GM12878 (cell line): ENCODE results near the gene BHLHA9. TPM values are rescaled to one million over a fixed set of nuclear protein-coding genes. Genes with fewer than 3 reads are reported as not detected.

Experiments used
- ATAC-seq: fragments of 200-7000 bp; cut with Tn5 transposase; 3 replicates; pipeline ENCODE4 v1.9.1; 2020; ENCODE audit warnings: mild to moderate bottlenecking, moderate library complexity
- Bru-seq: library from RNA; stranded (reverse); fragments of 400-500 nt; gene quantifications from one replicate; lab custom pipeline; 2021; lab: Mats Ljungman, UMichigan
- BruChase-seq, 2 experiments: library from RNA; stranded (reverse); fragments of 400-500 nt; gene quantifications; one replicate each; lab custom pipeline; 2021; lab: Mats Ljungman, UMichigan
- BruUV-seq: library from RNA; stranded (reverse); fragments of 400-500 nt; replicated peaks from 2 replicates; lab custom pipeline; 2021; lab: Mats Ljungman, UMichigan
- CTCF ChIA-PET: fragments of 300-600 bp; sonication (Branson Sonifier 250); formaldehyde crosslinking; extraction: SDS; loops from one replicate; lab custom pipeline; 2021; ENCODE audit warnings: inconsistent platforms; lab: Yijun Ruan, JAX
- POLR2A ChIA-PET: fragments of 350-600 bp; formaldehyde crosslinking; extraction: SDS; loops from one replicate; lab custom pipeline; 2021; ENCODE audit warnings: inconsistent platforms; lab: Charles Lee
- RAD21 ChIA-PET: fragments of 300-600 bp; sonication (Branson Sonifier 250); formaldehyde crosslinking; loops from one replicate; lab custom pipeline; 2023; ENCODE audit warnings: antibody characterized with exemption; ENCODE audit not compliant: unreplicated experiment; lab: Charles Lee
- SMC1A ChIA-PET: fragments of 300-600 bp; sonication (Branson Sonifier 250); formaldehyde crosslinking; loops from one replicate; lab custom pipeline; 2023; ENCODE audit not compliant: unreplicated experiment, uncharacterized antibody; lab: Charles Lee
- DNase-seq: peaks from one replicate; pipeline ENCODE4 v3.0.0-alpha.2; 2011; ENCODE audit warnings: low read depth, low spot score
- FAIRE-seq: peaks from 3 replicates; lab custom pipeline; 2011; peaks lifted over from hg19 to GRCh38; lab: Jason Lieb, UNC
- H2AFZ ChIP-seq: 2 replicates; pipeline ENCODE4 v1.6.0; 2011; ENCODE audit warnings: low read depth, low read length, control low read depth; ENCODE audit not compliant: control insufficient read depth
- H3K27ac ChIP-seq: 2 replicates; pipeline ENCODE4 v1.5.1; 2011; ENCODE audit warnings: control low read depth; ENCODE audit not compliant: control insufficient read depth, insufficient read depth
- H3K27me3 ChIP-seq, 2 experiments: replicated peaks in 1 of 2; 2 replicates each; pipeline versions ENCODE4 v1.6.0 to v1.6.1; 2011; ENCODE audit warnings: low read length in 1 of 2; ENCODE audit not compliant: control insufficient read depth in 2 of 2, insufficient read depth in 2 of 2
- H3K36me3 ChIP-seq, 2 experiments: 2 replicates each; pipeline ENCODE4 v1.5.1; 2011; ENCODE audit warnings: low read length in 1 of 2; ENCODE audit not compliant: control insufficient read depth in 2 of 2, insufficient read depth in 2 of 2
- H3K4me1 ChIP-seq: 2 replicates; pipeline ENCODE4 v1.6.1; 2011; ENCODE audit warnings: mild to moderate bottlenecking, low read length, moderate library complexity, mixed read lengths; ENCODE audit not compliant: control insufficient read depth, insufficient read depth
- H3K4me2 ChIP-seq: 2 replicates; pipeline ENCODE4 v1.6.0; 2011; ENCODE audit warnings: control low read depth; ENCODE audit not compliant: control insufficient read depth, insufficient read depth
- H3K4me3 ChIP-seq: fragments of 200-600 bp; sonication (generic); 2 replicates; pipeline ENCODE4 v1.5.1; 2016
- H3K79me2 ChIP-seq: 2 replicates; pipeline ENCODE4 v1.6.0; 2011; ENCODE audit warnings: low read length; ENCODE audit not compliant: control insufficient read depth, insufficient read depth
- H3K9ac ChIP-seq: 2 replicates; pipeline ENCODE4 v1.8.0; 2011; ENCODE audit warnings: low read length, control low read depth, mixed read lengths; ENCODE audit not compliant: control insufficient read depth, insufficient read depth
- H3K9me3 ChIP-seq: replicated peaks from 3 replicates; pipeline ENCODE4 v1.5.1; 2011; ENCODE audit warnings: mild to moderate bottlenecking, low read length; ENCODE audit not compliant: control insufficient read depth, insufficient read depth
- H4K20me1 ChIP-seq: 2 replicates; pipeline ENCODE4 v1.6.0; 2011; ENCODE audit not compliant: control insufficient read depth, insufficient read depth
- ASH2L ChIP-seq: fragments of 300-600, 200-600 bp; sonication (generic); IDR thresholded peaks from 2 replicates; pipeline ENCODE4 v1.6.1; 2017; ENCODE audit warnings: low read depth, mild to moderate bottlenecking, borderline replicate concordance
- BRCA1 ChIP-seq: IDR thresholded peaks from 2 replicates; pipeline ENCODE4 v1.6.1; 2011; ENCODE audit warnings: low read depth, low read length, improper control_type of control experiment
- CHD2 ChIP-seq: IDR thresholded peaks from 2 replicates; pipeline ENCODE4 v1.6.1; 2011; ENCODE audit warnings: low read depth, low read length, improper control_type of control experiment, borderline replicate concordance
- ESRRA ChIP-seq: IDR thresholded peaks from 2 replicates; pipeline ENCODE4 v1.6.1; 2012; ENCODE audit warnings: mild to moderate bottlenecking, low read length, improper control_type of control experiment
- FOXM1 ChIP-seq: IDR thresholded peaks from 2 replicates; pipeline ENCODE4 v1.6.1; 2012; ENCODE audit warnings: low read depth, mild to moderate bottlenecking, inconsistent platforms, low read length, moderate library complexity
- HDAC6 ChIP-seq: fragments of 200-600 bp; sonication (generic); IDR thresholded peaks from one replicate; pipeline ENCODE4 v1.8.0; 2017; ENCODE audit warnings: antibody characterized with exemption; ENCODE audit not compliant: unreplicated experiment
- HDGF ChIP-seq: fragments of 450-650 bp; IDR thresholded peaks from 2 replicates; pipeline ENCODE4 v1.6.1; 2016; ENCODE audit warnings: antibody characterized with exemption
- NR2C1 ChIP-seq: fragments of 450-650 bp; IDR thresholded peaks from 2 replicates; pipeline ENCODE4 v1.6.1; 2017; ENCODE audit warnings: antibody characterized with exemption, mild to moderate bottlenecking, moderate library complexity
- RELB ChIP-seq: fragments of 450-650 bp; IDR thresholded peaks from 2 replicates; pipeline ENCODE4 v1.6.1; 2017; ENCODE audit warnings: low read depth, mild to moderate bottlenecking, moderate library complexity
- TCF12 ChIP-seq: IDR thresholded peaks from 2 replicates; pipeline ENCODE4 v1.6.1; 2011; ENCODE audit warnings: low read depth, mild to moderate bottlenecking, low read length
- ZNF274 ChIP-seq: IDR thresholded peaks from one replicate; pipeline ENCODE4 v1.8.0; 2011; ENCODE audit not compliant: insufficient read length, insufficient read depth
- ZNF592 ChIP-seq: fragments of 450-650 bp; IDR thresholded peaks from 2 replicates; pipeline ENCODE4 v1.6.1; 2017; ENCODE audit warnings: mild to moderate bottlenecking, moderate library complexity
- WGBS: methylation state at CpG from one replicate; pipeline ENCODE4 v1.1.6; 2016; ENCODE audit warnings: low lambda C conversion rate; ENCODE audit not compliant: insufficient replicate concordance, insufficient coverage; ENCODE audit errors: missing lambda C conversion rate; 5-methylcytosine and 5-hydroxymethylcytosine counted together
- in situ Hi-C: fragments of 300-500 bp; cut with MboI; formaldehyde crosslinking; loops from 9 replicates; pipeline ENCODE4 v1.14.3; 2018; ENCODE audit warnings: mixed read lengths
- intact Hi-C: fragments of 100-400 bp; cut with micrococcal nuclease; formaldehyde crosslinking; loops from one replicate; pipeline ENCODE4 v1.14.2; 2022; ENCODE audit not compliant: unreplicated experiment
- long read RNA-seq, 2 experiments: library from polyadenylated mRNA; unstranded; transcript quantifications; one replicate each; pipeline ENCODE4 v2.0.0, GENCODE V29; 2019 to 2020
- polyA minus RNA-seq, 3 experiments: library from RNA; depleted of rRNA, polyadenylated mRNA; stranded (reverse); fragments of >200 nt; gene quantifications; 2 replicates each; pipeline ENCODE4 v1.2.3, GENCODE V29; 2011
- polyA plus RNA-seq, 11 experiments: library from polyadenylated mRNA; depleted of rRNA in 4 of 11; unstranded in 6 of 11; stranded (reverse) in 5 of 11; fragments of >200 nt; fragmentation: Nextera tagmentation in 4 of 11; fragmentation: Illumina TruSeq in 1 of 11; extraction: Ambion mirVana in 4 of 11; extraction: Trizol in 1 of 11; gene quantifications; 1 replicate in 1 of 11; 2 replicates in 10 of 11; pipeline versions ENCODE4 v1.2.1 to v1.2.3, GENCODE V29; 2011 to 2016; ENCODE audit warnings: inconsistent platforms in 2 of 11, missing spikeins in 2 of 11, low read depth in 1 of 11
- total RNA-seq, 4 experiments: library from RNA; depleted of rRNA in 3 of 4; stranded (reverse); fragments of >200 nt in 3 of 4; fragmentation: Illumina TruSeq in 1 of 4; extraction: Trizol in 1 of 4; gene quantifications; 2 replicates each; pipeline versions ENCODE4 v1.2.1 to v1.2.3, GENCODE V29; 2013 to 2021

Gene BHLHA9
- not detected in 2 replicates for total RNA-seq (2013; cell fraction: nucleolus; rRNA removed)
- total RNA-seq (2014; rRNA removed) (not detected in 2 replicates), total RNA-seq (2014; rRNA removed; fragmentation: Illumina TruSeq; extraction: Trizol) (not detected in 2 replicates), total RNA-seq (2021) (not detected in 2 replicates), polyA plus RNA-seq (2011; rRNA removed) (not detected in 2 replicates), polyA plus RNA-seq (2014; fragmentation: Illumina TruSeq; extraction: Trizol) (not detected in 2 replicates), polyA plus RNA-seq (2014; fragmentation: Nextera tagmentation; extraction: Ambion mirVana) (not detected), polyA plus RNA-seq (2014; rRNA removed) (not detected in 2 replicates), polyA plus RNA-seq (2016; fragmentation: Nextera tagmentation; extraction: Ambion mirVana) (not detected), polyA minus RNA-seq (2011; rRNA and poly(A)+ RNA removed) (not detected in 2 replicates), Bru-seq, nascent RNA (not detected), BruChase-seq, experiment 1, labeled RNA remaining after a 6-hour chase (not detected), BruChase-seq, experiment 2, labeled RNA remaining after a 2-hour chase (percentile 32 among the genes with signal in this experiment)
- polyA plus RNA-seq (2011; ENCODE audit: low read depth): not detected
- polyA plus RNA-seq (2011; cell fraction: cytosol; rRNA removed): not detected in 2 replicates
- not detected in 2 replicates for polyA plus RNA-seq (2011; cell fraction: nucleus; rRNA removed)
- not detected in 2 replicates for polyA plus RNA-seq (2012)
- polyA minus RNA-seq (2011; cell fraction: cytosol; rRNA and poly(A)+ RNA removed): not detected in 2 replicates
- not detected in 2 replicates for polyA minus RNA-seq (2011; cell fraction: nucleus; rRNA and poly(A)+ RNA removed)
- long read RNA-seq, experiment 1: 0 reads
- long read RNA-seq, experiment 2: 0 reads

DNA sequence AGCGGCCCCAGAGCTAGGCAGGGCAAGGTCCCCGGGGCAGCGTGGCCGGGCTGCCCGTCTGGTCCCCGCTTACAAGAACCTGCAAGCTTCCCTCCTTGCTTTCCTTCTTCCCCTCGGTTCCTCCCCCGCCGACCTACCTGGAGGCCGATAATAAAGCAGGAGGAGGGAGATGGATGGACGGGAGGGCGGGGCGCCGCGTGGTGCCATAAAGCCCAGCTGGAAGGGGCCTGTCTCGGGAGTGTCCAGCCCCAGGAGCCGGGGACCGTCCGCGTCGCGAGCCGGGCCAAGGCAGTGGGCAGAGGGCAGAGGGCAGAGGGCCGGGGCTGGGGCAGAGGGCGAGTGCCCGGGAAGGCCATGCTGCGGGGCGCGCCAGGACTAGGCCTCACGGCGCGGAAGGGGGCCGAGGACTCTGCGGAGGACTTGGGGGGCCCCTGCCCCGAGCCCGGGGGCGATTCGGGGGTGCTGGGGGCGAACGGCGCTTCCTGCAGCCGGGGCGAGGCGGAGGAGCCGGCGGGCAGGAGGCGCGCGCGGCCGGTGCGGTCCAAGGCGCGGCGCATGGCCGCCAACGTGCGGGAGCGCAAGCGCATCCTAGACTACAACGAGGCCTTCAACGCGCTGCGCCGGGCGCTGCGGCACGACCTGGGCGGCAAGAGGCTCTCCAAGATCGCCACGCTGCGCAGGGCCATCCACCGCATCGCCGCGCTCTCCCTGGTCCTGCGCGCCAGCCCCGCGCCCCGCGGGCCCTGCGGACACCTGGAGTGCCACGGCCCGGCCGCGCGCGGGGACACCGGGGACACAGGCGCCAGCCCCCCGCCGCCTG, at the start of gene BHLHA9:
Gene BHLHA9 (plus strand): TSS at position 235 of the 820 bp plus-strand sequence. CDS start 120 bp downstream, at position 355.
- Histone ChIP-seq H3K27me3 (no peaks in the 10 kb centered on the region; a peak in 1 of 4 replicates), H3K79me2 (0 out of 2 replicates have a peak, but pooled peaks cover 1% of the 10 kb centered on the region), H2AFZ (no peak within 1 kb of the TSS), H3K9ac (no peak within 1 kb of the TSS), H4K20me1 (no peaks in the 10 kb centered on the region), H3K27ac (no peak within 1 kb of the TSS), H3K4me3 (no peak within 1 kb of the TSS), H3K9me3 (no peaks in the 10 kb centered on the region), H3K4me2 (no peak within 1 kb of the TSS), H3K4me1 (peaks cover 4% of the 10 kb centered on the region), H3K36me3 (no peaks in the 10 kb centered on the region)
- POLR2A ChIA-PET: no interaction called here
- RAD21 ChIA-PET: no interaction called here
- intact Hi-C loops (loop anchor here (10.0 kb wide), 1 partner anchor 374 kb away; the partner anchor contains the start of genes RILP and SCARF1), in situ Hi-C loops (loop anchor here (5.0 kb wide), 2 partner anchors 57 to 247 kb away; partner anchors contain the start of gene INPP5K)
- no TSS peak for BruUV-seq
- no peak for FAIRE-seq
- 45% methylated on average over 77 of the region's 93 CpGs for WGBS
- SMC1A ChIA-PET: no interaction called here
- no peak for ATAC-seq
- no peak for DNase-seq
- CTCF ChIA-PET: no interaction called here
- TF ChIP-seq BRCA1 (no peak), CHD2 (no peak), HDGF (no peak), TCF12 (no peak), NR2C1 (no peak), ASH2L (no peak), ZNF592 (no peak), ZNF274 (no peak), RELB (no peak), ESRRA (no peak), HDAC6 (no peak), FOXM1 (no peak)
